Neural cell (in vitro differentiated cells): ENCODE measurements around the gene ATG4D. TPM values are rescaled to one million over a fixed set of nuclear protein-coding genes. Genes with fewer than 3 reads are reported as not detected.

Experiments
- H2AFZ ChIP-seq: fragments of 200-600, 300-800 bp; sonication (generic), shearing (Covaris generic); 2 replicates; pipeline ENCODE4 v1.6.0; 2014; ENCODE audit warnings: low read depth, mild to moderate bottlenecking, antibody characterized with exemption, low read length, moderate library complexity
- H3F3A ChIP-seq: fragments of 200-600 bp; shearing (Covaris generic); 2 replicates; pipeline ENCODE4 v1.6.1; 2016; ENCODE audit warnings: mild to moderate bottlenecking, moderate library complexity, mixed read lengths, antibody characterized with exemption, low read length; ENCODE audit not compliant: insufficient read depth, poor library complexity, severe bottlenecking
- H3K27ac ChIP-seq: fragments of 200-600, 300-800 bp; sonication (generic), shearing (Covaris generic); 2 replicates; pipeline ENCODE4 v1.5.1; 2014; ENCODE audit warnings: mild to moderate bottlenecking, low read length, moderate library complexity
- H3K27me3 ChIP-seq: fragments of 300-800, 200-600 bp; sonication (generic), shearing (Covaris generic); 2 replicates; pipeline ENCODE4 v1.6.0; 2014; ENCODE audit warnings: mild to moderate bottlenecking, low read depth, low read length, moderate library complexity; ENCODE audit not compliant: insufficient read depth
- H3K36me3 ChIP-seq: fragments of 300-800, 200-600 bp; sonication (generic), shearing (Covaris generic); 2 replicates; pipeline ENCODE4 v1.5.1; 2014; ENCODE audit warnings: mild to moderate bottlenecking, antibody characterized with exemption, low read length, moderate library complexity; ENCODE audit not compliant: insufficient read depth
- H3K4me2 ChIP-seq: fragments of 300-800, 200-600 bp; sonication (generic), shearing (Covaris generic); 2 replicates; pipeline ENCODE4 v1.6.0; 2014; ENCODE audit warnings: mild to moderate bottlenecking, low read length
- H3K4me3 ChIP-seq: fragments of 300-800, 200-600 bp; sonication (generic), shearing (Covaris generic); 2 replicates; pipeline ENCODE4 v1.5.1; 2014; ENCODE audit warnings: mild to moderate bottlenecking, low read length, moderate library complexity
- H3K79me2 ChIP-seq: fragments of 200-600 bp; shearing (Covaris generic); replicated peaks from 2 replicates; pipeline ENCODE4 v1.6.0; 2014; ENCODE audit warnings: mild to moderate bottlenecking, low read length, moderate library complexity; ENCODE audit not compliant: insufficient read depth
- H3K9ac ChIP-seq: fragments of 300-800, 200-600 bp; sonication (generic), shearing (Covaris generic); 2 replicates; pipeline ENCODE4 v1.6.1; 2016; ENCODE audit warnings: mild to moderate bottlenecking, low read length, mixed read lengths
- H3K9me2 ChIP-seq: fragments of 200-600 bp; shearing (Covaris generic); 2 replicates; pipeline ENCODE4 v1.6.1; 2016; ENCODE audit warnings: mild to moderate bottlenecking, low read length, mixed read lengths; ENCODE audit not compliant: insufficient read depth
- H3K9me3 ChIP-seq: fragments of 200-600, 300-800 bp; sonication (generic), shearing (Covaris generic); 2 replicates; pipeline ENCODE4 v1.6.1; 2016; ENCODE audit warnings: mild to moderate bottlenecking, mixed run types, low read length, moderate library complexity, mixed read lengths
- H4K20me1 ChIP-seq: fragments of 200-600 bp; shearing (Covaris generic); 2 replicates; pipeline ENCODE4 v1.6.1; 2016; ENCODE audit warnings: mild to moderate bottlenecking, mixed run types; ENCODE audit not compliant: insufficient read depth
- EP300 ChIP-seq: fragments of 450-650 bp; conservative IDR thresholded peaks from 2 replicates; pipeline ENCODE4 v1.6.1; 2014; ENCODE audit warnings: antibody characterized with exemption, mild to moderate bottlenecking, moderate library complexity; ENCODE audit not compliant: poor library complexity, severe bottlenecking
- EZH2 ChIP-seq: fragments of 200-600, 300-800 bp; shearing (Covaris generic), sonication (generic); IDR thresholded peaks from 2 replicates; pipeline ENCODE4 v1.6.1; 2014; ENCODE audit warnings: antibody characterized with exemption, low read length, borderline replicate concordance, mild to moderate bottlenecking; ENCODE audit not compliant: insufficient read depth, poor library complexity, severe bottlenecking
- MXI1 ChIP-seq: fragments of 450-650 bp; conservative IDR thresholded peaks from 2 replicates; pipeline ENCODE4 v1.6.1; 2014; ENCODE audit warnings: antibody characterized with exemption, mild to moderate bottlenecking; ENCODE audit not compliant: poor library complexity, severe bottlenecking
- POLR2AphosphoS5 ChIP-seq: IDR thresholded peaks from 2 replicates; pipeline ENCODE4 v1.6.1; 2012
- RAD21 ChIP-seq: fragments of 450-650 bp; conservative IDR thresholded peaks from 2 replicates; pipeline ENCODE4 v1.6.1; 2014; ENCODE audit warnings: antibody characterized with exemption, mild to moderate bottlenecking, moderate library complexity
- SMC3 ChIP-seq: fragments of 450-650 bp; conservative IDR thresholded peaks from 2 replicates; pipeline ENCODE4 v1.6.1; 2014; ENCODE audit warnings: antibody characterized with exemption, mild to moderate bottlenecking, moderate library complexity; ENCODE audit not compliant: poor library complexity
- TAF1 ChIP-seq: IDR thresholded peaks from 2 replicates; pipeline ENCODE4 v1.6.1; 2012; ENCODE audit warnings: low read depth
- polyA plus RNA-seq: library from polyadenylated mRNA; depleted of rRNA; stranded (reverse); fragments of >200 nt; gene quantifications from 2 replicates; pipeline ENCODE4 v1.2.3, GENCODE V29; 2014
- TF ChIP-seq, protein P1 (sequence below): fragments of 450-650 bp; IDR thresholded peaks from 2 replicates; pipeline ENCODE4 v1.5.1; 2014; ENCODE audit warnings: antibody characterized with exemption, mild to moderate bottlenecking, moderate library complexity; ENCODE audit not compliant: poor library complexity, severe bottlenecking
- TF ChIP-seq, protein P2 (sequence below): IDR thresholded peaks from 2 replicates; pipeline ENCODE4 v1.6.1; 2012; ENCODE audit warnings: borderline replicate concordance

The ATG4D gene
- polyA plus RNA-seq, 1 donor from 2014 or later = 50.2 TPM

DNA sequence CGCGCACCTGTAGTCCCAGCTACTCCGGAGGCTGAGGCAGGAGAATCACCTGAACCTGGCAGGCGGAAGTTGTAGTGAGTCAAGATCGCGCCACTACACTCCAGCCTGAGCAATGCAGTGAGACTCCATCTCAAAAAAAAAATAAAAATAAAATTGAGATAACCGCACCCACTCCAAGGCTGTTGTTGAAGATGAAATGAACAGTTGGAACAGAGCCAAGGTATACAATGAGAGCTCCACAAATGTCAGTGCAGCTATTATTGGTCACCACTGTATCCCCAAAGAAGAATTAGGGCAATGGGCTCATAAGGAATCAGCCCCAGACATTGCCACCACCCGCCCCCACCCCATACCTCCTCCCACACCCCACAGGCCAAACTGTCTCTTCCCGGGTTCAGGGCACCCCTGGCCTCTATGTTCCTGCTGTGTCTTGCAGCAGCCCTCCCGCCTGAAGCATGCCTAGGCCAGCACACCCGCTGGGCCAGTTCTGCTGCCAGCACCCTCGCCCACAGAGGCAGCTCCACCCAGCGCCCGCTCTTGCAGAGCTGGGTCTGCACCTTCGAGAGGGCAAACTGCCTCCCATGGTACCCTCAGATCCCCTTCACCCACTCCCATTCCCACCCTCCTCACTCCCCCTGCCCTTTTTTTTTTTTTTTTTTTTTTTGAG lies 22.9 kb upstream of the ATG4D start (continued):
- TF ChIP-seq, protein P1, sequence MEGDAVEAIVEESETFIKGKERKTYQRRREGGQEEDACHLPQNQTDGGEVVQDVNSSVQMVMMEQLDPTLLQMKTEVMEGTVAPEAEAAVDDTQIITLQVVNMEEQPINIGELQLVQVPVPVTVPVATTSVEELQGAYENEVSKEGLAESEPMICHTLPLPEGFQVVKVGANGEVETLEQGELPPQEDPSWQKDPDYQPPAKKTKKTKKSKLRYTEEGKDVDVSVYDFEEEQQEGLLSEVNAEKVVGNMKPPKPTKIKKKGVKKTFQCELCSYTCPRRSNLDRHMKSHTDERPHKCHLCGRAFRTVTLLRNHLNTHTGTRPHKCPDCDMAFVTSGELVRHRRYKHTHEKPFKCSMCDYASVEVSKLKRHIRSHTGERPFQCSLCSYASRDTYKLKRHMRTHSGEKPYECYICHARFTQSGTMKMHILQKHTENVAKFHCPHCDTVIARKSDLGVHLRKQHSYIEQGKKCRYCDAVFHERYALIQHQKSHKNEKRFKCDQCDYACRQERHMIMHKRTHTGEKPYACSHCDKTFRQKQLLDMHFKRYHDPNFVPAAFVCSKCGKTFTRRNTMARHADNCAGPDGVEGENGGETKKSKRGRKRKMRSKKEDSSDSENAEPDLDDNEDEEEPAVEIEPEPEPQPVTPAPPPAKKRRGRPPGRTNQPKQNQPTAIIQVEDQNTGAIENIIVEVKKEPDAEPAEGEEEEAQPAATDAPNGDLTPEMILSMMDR = no peak
- TF ChIP-seq POLR2AphosphoS5 = no peak

DNA sequence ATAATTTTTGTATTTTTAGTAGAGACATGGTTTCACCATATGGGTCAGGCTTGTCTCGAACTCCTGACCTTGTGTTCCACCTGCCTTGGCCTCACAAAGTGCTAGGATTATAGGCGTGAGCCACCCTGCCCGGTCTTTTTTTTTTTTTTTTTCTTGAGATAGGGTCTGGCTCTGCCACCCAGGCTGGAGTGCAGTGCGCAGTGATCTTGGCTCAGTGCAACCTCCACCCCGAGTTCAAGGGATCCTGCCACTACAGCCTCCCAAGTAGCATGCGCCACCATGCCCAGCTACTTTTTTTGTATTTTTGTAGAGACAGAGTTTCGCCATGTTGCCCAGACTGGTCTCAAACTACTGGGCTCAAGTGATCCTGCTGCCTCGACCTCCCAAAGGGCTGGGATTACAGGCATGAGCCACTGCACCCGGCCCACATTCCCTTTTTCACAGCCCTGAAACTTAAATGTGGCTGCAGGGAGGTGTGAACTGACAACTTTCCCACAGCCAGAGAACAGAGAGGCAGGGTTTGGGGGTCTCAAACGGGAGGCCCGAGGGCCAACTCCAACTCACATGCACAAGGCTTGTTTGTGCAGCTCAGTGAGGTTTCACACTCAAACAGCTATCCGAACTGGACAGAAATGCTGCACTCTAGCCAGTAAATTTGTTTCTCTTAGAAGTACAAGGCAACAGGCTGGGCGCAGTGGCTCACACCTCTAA lies 22.1 kb upstream of the ATG4D start:
- H3K9me2 ChIP-seq = no peaks in the 10 kb centered on the region
- H3K4me2 ChIP-seq = no peak overlapping the region
- no peak overlapping the region for H2AFZ ChIP-seq
- no peaks in the 10 kb centered on the region for H3F3A ChIP-seq
- H3K27ac ChIP-seq = no peak overlapping the region
- no peak overlapping the region for H3K9ac ChIP-seq
- H3K79me2 ChIP-seq = no peaks in the 10 kb centered on the region
- no peaks in the 10 kb centered on the region for H4K20me1 ChIP-seq
- no peak overlapping the region for H3K4me3 ChIP-seq
- no peaks in the 10 kb centered on the region for H3K9me3 ChIP-seq
- no peaks in the 10 kb centered on the region for H3K36me3 ChIP-seq
- TF ChIP-seq, protein P2, sequence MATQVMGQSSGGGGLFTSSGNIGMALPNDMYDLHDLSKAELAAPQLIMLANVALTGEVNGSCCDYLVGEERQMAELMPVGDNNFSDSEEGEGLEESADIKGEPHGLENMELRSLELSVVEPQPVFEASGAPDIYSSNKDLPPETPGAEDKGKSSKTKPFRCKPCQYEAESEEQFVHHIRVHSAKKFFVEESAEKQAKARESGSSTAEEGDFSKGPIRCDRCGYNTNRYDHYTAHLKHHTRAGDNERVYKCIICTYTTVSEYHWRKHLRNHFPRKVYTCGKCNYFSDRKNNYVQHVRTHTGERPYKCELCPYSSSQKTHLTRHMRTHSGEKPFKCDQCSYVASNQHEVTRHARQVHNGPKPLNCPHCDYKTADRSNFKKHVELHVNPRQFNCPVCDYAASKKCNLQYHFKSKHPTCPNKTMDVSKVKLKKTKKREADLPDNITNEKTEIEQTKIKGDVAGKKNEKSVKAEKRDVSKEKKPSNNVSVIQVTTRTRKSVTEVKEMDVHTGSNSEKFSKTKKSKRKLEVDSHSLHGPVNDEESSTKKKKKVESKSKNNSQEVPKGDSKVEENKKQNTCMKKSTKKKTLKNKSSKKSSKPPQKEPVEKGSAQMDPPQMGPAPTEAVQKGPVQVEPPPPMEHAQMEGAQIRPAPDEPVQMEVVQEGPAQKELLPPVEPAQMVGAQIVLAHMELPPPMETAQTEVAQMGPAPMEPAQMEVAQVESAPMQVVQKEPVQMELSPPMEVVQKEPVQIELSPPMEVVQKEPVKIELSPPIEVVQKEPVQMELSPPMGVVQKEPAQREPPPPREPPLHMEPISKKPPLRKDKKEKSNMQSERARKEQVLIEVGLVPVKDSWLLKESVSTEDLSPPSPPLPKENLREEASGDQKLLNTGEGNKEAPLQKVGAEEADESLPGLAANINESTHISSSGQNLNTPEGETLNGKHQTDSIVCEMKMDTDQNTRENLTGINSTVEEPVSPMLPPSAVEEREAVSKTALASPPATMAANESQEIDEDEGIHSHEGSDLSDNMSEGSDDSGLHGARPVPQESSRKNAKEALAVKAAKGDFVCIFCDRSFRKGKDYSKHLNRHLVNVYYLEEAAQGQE = no peak
- TF ChIP-seq POLR2AphosphoS5 = no peak
- TF ChIP-seq TAF1 = no peak
- TF ChIP-seq RAD21 = no peak
- TF ChIP-seq SMC3 = no peak
- TF ChIP-seq MXI1 = no peak
- no peak for TF ChIP-seq EP300
- TF ChIP-seq, protein P1 = no peak
- no peak for TF ChIP-seq EZH2
- peaks cover 36% of the 10 kb centered on the region for H3K27me3 ChIP-seq
